Activated T-cell treated with anti-CD3 and anti-CD28 coated beads, Interleukin-2, amount 50 U/mL, for 72 hours (primary cell): Measurements from ENCODE around the gene TDRD12. TPM values are rescaled to one million over a fixed set of nuclear protein-coding genes. Genes with fewer than 3 reads are reported as not detected.

Experiments used
- ATAC-seq, 2 donors: fragments of 150-1000 bp; cut with Tn5 transposase; replicated peaks in 1 of 2; 2 replicates each; pipeline ENCODE4 v1.10.0; 2021; ENCODE audit warnings: moderate library complexity in 2 of 2, mild to moderate bottlenecking in 1 of 2
- DNase-seq, 2 donors: peaks; one replicate each; pipeline ENCODE4 v3.0.0; 2021 to 2022; ENCODE audit warnings: mixed read lengths in 1 of 2
- H3K27ac Mint-ChIP-seq: one replicate; pipeline ENCODE4 v1.8.0; 2022; ENCODE audit warnings: mild to moderate bottlenecking, moderate library complexity, mixed read lengths
- H3K27me3 Mint-ChIP-seq: one replicate; pipeline ENCODE4 v1.8.0; 2022; ENCODE audit warnings: low read depth, mixed read lengths
- H3K36me3 Mint-ChIP-seq, 2 donors: one replicate each; pipeline ENCODE4 v1.8.0; 2022; ENCODE audit warnings: mixed read lengths in 2 of 2, mild to moderate bottlenecking in 1 of 2; ENCODE audit not compliant: insufficient read depth in 2 of 2
- H3K4me1 Mint-ChIP-seq: one replicate; pipeline ENCODE4 v1.8.0; 2022; ENCODE audit warnings: low read depth, mixed read lengths
- H3K4me3 Mint-ChIP-seq, 2 donors: one replicate each; pipeline ENCODE4 v1.8.0; 2022; ENCODE audit warnings: mild to moderate bottlenecking in 2 of 2, mixed read lengths in 2 of 2, moderate library complexity in 2 of 2
- H3K9me3 Mint-ChIP-seq, 2 donors: one replicate each; pipeline ENCODE4 v1.8.0; 2022; ENCODE audit warnings: mixed read lengths in 2 of 2
- total RNA-seq, 2 donors: library from RNA; stranded (reverse); gene quantifications; one replicate each; pipeline ENCODE4 v1.2.3, GENCODE V29; 2022

Gene TDRD12, protein sequence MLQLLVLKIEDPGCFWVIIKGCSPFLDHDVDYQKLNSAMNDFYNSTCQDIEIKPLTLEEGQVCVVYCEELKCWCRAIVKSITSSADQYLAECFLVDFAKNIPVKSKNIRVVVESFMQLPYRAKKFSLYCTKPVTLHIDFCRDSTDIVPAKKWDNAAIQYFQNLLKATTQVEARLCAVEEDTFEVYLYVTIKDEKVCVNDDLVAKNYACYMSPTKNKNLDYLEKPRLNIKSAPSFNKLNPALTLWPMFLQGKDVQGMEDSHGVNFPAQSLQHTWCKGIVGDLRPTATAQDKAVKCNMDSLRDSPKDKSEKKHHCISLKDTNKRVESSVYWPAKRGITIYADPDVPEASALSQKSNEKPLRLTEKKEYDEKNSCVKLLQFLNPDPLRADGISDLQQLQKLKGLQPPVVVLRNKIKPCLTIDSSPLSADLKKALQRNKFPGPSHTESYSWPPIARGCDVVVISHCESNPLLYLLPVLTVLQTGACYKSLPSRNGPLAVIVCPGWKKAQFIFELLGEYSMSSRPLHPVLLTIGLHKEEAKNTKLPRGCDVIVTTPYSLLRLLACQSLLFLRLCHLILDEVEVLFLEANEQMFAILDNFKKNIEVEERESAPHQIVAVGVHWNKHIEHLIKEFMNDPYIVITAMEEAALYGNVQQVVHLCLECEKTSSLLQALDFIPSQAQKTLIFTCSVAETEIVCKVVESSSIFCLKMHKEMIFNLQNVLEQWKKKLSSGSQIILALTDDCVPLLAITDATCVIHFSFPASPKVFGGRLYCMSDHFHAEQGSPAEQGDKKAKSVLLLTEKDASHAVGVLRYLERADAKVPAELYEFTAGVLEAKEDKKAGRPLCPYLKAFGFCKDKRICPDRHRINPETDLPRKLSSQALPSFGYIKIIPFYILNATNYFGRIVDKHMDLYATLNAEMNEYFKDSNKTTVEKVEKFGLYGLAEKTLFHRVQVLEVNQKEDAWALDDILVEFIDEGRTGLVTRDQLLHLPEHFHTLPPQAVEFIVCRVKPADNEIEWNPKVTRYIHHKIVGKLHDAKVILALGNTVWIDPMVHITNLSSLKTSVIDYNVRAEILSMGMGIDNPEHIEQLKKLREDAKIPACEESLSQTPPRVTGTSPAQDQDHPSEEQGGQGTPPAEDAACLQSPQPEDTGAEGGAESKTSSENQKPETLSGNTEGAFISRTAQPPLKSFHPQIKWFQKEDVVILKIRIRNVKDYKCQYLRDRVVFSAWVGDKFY (N-terminal part only)
- total RNA-seq, result 1 to 10 TPM in 1 of 2 donors, under 1 TPM in 1; 0.91 to 2.0 TPM

DNA sequence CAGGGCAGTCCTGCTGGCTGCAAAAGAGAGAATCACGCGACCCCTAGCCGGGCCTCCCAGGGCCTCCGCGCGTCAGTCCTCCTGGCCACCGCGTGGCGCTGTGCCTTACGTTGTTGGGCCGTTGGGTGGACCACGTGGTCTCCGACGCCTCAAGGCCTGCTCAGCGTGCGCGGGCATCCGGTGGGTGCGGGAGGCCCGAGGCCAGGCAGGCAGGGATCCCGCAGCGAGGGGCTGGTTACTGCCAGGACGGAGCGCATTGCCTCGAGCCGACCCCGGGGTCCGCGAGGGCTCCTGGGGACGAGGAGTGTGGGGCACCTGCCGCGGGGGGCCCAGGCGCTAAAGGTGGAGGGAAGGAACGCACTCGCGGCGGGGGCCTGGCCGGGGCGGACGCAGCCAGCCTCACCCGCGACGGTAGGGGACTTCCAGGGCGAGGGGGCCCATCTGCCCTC lies at the start of gene TDRD12:
TSS of gene TDRD12 (plus strand) at position 157 of the 449 bp plus-strand sequence. CDS start 306 bp downstream, outside the sequence.
- DNase-seq (no peak), ATAC-seq (peak in 1 of 2 donors; percentile 29)
- H3K27me3 Mint-ChIP-seq, result no peaks in the 10 kb centered on the region
- H3K4me3 Mint-ChIP-seq, result no peak within 1 kb of the TSS
- no peaks in the 10 kb centered on the region for H3K9me3 Mint-ChIP-seq
- H3K27ac Mint-ChIP-seq, result no peak within 1 kb of the TSS
- peaks cover 4% of the 10 kb centered on the region for H3K4me1 Mint-ChIP-seq
- peaks cover 0 to 10% of the 10 kb centered on the region in 2 donors for H3K36me3 Mint-ChIP-seq

DNA sequence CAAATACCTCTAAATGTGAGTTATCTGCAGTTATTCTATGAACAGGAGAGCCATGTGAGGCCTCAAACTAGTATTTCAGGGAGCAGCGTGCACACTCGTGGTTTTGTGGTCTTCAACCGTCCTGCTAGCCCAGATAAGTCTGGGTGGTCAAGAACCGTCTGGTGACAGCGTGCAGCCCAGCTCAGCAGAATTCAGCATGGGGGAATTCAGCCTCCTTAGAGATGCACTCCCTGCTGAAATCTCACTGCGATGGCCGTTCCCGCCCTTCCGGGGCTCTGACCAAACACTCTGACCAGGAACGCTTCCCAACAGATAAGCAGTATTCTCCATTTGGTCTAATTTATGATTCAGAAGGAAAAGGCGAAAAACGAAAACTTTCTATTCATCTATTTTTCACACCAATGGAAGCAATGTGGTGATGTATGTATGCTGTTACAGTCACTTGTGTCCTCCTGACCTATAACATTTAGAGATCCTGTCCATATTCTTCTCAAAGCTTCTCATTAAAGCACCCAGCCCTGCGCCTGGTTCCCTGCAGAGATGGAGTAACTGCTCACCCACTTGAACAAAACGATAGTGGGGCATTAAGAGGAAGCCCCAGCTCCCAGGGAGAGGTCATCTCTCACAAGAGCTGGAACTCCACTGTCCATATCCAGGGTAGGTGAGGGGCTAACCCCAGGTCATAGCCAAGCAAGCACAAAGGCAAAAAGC lies 47.5 kb upstream of the TDRD12 start:
- no peak for DNase-seq
- Mint-ChIP-seq H3K36me3 (peaks cover 3 to 6% of the 10 kb centered on the region in 2 donors), H3K27ac (no peak overlapping the region), H3K4me3 (no peak overlapping the region), H3K9me3 (no peaks in the 10 kb centered on the region), H3K27me3 (peaks cover 2% of the 10 kb centered on the region), H3K4me1 (peaks cover 49% of the 10 kb centered on the region)
- no peak for ATAC-seq

DNA sequence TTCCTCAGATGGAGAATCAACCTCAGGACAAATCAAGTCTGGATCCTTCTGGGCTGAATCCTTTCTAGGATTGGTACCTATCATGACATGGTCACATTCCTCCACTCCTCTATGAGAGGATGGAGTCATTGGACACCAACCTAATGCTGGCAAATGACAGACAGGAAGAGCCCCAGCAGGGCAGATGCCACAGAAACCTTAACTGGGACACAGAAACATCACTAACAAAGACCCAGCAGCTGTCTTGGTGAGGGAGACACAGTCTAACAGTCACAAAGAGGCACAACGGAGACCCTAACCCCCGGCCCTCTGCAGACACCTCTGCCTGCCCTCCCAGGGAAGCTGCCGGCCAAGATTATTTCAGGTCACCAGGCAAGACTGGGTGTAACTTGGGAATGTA lies 46.7 kb upstream of the TDRD12 start:
- peaks cover 56% of the 10 kb centered on the region for H3K4me1 Mint-ChIP-seq
- DNase-seq (no peak), ATAC-seq (no peak)
- peaks cover 10% of the 10 kb centered on the region for H3K27me3 Mint-ChIP-seq
- no peaks in the 10 kb centered on the region for H3K9me3 Mint-ChIP-seq
- H3K36me3 Mint-ChIP-seq, result peaks cover 2 to 6% of the 10 kb centered on the region in 2 donors
- H3K27ac Mint-ChIP-seq, result no peak overlapping the region
- peak overlapping the region; percentile 2 to 95 for H3K4me3 Mint-ChIP-seq

DNA sequence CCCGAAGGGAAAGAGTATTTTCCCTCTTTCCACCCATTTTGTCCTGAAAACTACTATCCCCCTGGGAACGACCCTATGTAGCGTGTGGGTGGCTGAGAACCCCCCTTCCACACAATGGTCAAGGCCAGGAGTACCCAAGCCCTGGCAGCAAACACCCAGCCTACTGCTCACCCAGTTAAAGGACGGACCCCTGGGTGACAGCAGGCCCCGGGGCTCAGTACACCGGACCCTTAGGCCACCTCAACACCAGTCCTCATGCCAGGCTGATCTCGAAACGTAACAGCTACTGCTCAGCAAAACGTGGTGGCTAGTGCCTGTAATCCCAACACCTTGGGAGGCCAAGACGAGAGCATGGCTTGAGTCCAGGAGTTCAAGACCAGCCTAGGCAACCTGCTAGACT lies 46.0 kb upstream of the TDRD12 start:
- Mint-ChIP-seq H3K27ac (no peak overlapping the region), H3K27me3 (peaks cover 14% of the 10 kb centered on the region), H3K4me3 (peak overlapping the region; percentile 0 to 95), H3K36me3 (peaks cover 2 to 6% of the 10 kb centered on the region in 2 donors), H3K9me3 (no peaks in the 10 kb centered on the region), H3K4me1 (peaks cover 54% of the 10 kb centered on the region)
- DNase-seq (no peak), ATAC-seq (no peak)

DNA sequence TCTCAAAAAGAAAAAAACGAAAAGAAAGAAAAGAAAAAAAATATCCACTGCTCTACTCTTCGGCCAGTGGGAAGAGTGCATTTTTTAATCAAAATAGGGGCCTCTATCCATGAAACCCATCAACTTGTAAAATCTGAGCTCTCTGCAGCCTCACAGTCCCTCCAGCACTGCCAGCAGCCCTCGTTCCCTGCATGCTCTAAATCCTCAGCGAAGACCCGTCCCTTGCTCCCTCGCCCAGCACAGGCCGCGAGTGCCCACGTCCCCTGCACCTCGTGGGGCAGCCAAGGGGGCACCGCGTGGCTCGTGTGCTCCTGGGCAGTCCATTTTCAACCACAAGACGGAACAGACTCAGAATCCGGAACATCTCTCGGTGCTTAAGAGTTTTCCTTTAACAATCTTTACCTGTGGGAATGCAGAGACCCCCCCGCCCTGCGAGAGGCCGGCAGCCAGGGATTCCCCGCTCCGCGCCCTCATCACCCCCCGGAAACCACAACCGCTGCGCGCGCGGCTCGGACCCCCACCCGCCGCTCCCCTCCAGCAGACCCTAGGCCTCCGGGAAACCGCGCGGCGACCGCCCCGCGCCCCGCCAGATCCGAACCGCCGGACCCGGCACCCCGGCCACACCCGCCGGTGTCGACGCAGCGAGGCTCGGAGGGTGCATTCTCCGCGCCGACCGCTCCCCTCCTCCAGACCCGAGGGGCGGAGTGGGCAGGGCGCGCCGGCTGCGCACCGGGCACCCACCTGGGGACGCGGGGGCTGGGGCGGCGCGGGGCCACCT lies 45.2 kb upstream of the TDRD12 start:
- peaks cover 47% of the 10 kb centered on the region for H3K4me1 Mint-ChIP-seq

DNA sequence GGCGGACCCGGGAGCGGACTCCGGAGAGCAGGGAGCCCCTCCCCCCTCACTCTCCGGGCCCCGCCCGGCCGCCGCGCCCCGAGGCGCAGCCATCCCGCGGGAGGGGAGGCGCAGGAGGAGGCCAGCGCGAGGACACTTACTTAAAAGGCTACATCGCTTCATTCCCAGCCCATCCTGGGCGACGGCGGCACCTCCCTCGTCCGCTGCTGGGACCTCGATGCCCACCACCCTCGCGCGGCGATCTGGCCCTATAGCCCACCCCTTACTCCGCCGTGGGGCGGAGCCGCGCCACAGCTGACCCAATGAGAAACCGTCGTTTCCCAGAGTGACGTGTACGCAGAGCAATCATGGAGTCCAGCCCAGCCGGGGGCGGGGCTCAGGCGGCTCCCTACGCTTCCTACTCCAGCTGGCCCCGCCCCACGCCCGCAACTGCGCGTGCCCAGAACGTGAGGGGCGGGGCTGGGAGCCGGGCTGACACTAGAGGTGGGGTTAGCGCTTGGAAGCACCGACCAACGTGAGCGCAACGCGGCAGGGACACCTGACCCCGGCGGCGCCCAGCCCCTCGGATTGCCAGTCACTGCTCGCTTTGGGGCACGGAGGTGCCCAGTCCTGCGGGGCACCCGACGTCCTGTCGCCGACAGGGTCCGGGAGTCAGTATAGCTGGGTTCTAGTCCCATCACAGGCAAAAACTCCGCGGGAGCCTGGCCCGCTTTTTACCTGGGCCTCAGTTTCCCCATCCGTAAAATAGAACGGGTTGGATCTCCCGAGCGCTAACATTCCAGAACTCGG lies 44.4 kb upstream of the TDRD12 start, which contains the start of gene ANKRD27:
TSS of gene ANKRD27 (minus strand) at position 250 of the 789 bp plus-strand sequence. CDS start 16,165 bp downstream, outside the sequence.
- H3K4me1 Mint-ChIP-seq, result peaks cover 39% of the 10 kb centered on the region
- ATAC-seq, result peak; percentile 95 to 97

More for the DNA sequence above, 45.2 kb upstream of the TDRD12 start:
- ATAC-seq (no peak), DNase-seq (no peak)
- Mint-ChIP-seq H3K9me3 (no peaks in the 10 kb centered on the region), H3K36me3 (peaks cover 2 to 6% of the 10 kb centered on the region in 2 donors), H3K4me3 (peak overlapping the region; percentile 95 to 96), H3K27ac (peak overlapping the region; percentile 3), H3K27me3 (peaks cover 14% of the 10 kb centered on the region)

DNA sequence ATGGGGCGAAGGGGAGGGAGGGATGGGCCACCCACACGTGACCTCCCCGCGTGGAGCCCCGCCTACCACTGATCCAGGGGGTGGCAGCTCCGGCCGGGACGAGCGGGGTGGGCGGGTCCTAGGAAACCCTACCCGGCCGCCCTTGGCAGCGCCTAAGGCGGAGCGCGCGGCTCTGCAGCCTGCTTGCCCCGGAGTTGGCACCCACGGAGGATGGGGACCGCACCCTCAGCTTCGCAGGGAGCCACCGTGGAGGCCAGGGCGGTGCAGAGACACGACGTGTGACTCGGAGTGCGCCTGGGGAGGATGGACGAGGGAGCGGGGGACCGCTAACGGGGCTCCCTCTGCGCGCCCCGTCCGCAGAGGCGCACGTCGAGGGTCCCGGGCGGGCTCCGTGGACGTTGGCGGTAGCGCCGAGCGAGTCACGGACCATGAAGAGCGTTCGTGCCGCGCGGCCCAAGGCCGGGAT lies 43.8 kb upstream of the TDRD12 start, which contains the start of gene RGS9BP:
TSS of gene RGS9BP (plus strand) at position 129 of the 466 bp plus-strand sequence. CDS start 416 bp downstream, outside the sequence.
- peak within 1 kb of the TSS; percentile 89 to 90 for H3K4me3 Mint-ChIP-seq
- peak; percentile 42 to 47 for ATAC-seq
- H3K27ac Mint-ChIP-seq, result peak within 1 kb of the TSS; percentile 41
- H3K27me3 Mint-ChIP-seq, result peaks cover 14% of the 10 kb centered on the region
- no peaks in the 10 kb centered on the region for H3K9me3 Mint-ChIP-seq
- peaks cover 37% of the 10 kb centered on the region for H3K4me1 Mint-ChIP-seq
- peaks cover 2 to 6% of the 10 kb centered on the region in 2 donors for H3K36me3 Mint-ChIP-seq
- DNase-seq, result peak; percentile 59 to 66

More for the DNA sequence above, 44.4 kb upstream of the TDRD12 start, which contains the start of gene ANKRD27:
- H3K36me3 Mint-ChIP-seq, result peaks cover 2 to 6% of the 10 kb centered on the region in 2 donors
- peak within 1 kb of the TSS; percentile 41 for H3K27ac Mint-ChIP-seq
- peak within 1 kb of the TSS; percentile 95 to 96 for H3K4me3 Mint-ChIP-seq
- no peaks in the 10 kb centered on the region for H3K9me3 Mint-ChIP-seq
- DNase-seq, result peak; percentile 98 to 99
- H3K27me3 Mint-ChIP-seq, result peaks cover 14% of the 10 kb centered on the region

DNA sequence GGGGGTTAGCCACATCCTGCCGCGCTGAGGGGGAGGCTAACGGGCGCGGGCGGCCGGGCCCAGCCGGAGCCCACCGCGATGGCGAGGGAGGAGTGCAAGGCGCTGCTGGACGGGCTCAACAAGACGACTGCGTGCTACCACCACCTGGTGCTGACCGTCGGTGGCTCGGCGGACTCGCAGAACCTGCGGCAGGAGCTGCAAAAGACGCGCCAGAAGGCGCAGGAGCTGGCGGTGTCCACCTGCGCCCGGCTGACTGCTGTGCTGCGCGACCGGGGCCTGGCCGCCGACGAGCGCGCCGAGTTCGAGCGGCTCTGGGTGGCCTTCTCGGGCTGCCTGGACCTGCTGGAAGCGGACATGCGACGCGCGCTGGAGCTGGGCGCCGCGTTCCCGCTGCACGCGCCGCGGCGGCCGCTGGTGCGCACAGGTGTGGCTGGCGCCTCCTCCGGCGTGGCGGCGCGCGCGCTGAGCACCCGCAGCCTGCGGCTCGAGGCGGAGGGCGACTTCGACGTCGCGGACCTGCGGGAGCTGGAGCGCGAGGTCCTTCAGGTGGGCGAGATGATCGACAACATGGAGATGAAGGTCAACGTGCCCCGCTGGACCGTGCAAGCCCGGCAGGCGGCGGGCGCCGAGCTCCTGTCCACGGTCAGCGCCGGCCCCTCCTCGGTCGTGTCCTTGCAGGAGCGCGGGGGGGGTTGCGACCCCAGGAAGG lies 43.2 kb upstream of the TDRD12 start:
- H3K9me3 Mint-ChIP-seq, result no peaks in the 10 kb centered on the region
- peaks cover 2 to 6% of the 10 kb centered on the region in 2 donors for H3K36me3 Mint-ChIP-seq
- no peak overlapping the region for H3K27ac Mint-ChIP-seq
- peak in 1 of 2 donors; percentile 1 for ATAC-seq
- peaks cover 14% of the 10 kb centered on the region for H3K27me3 Mint-ChIP-seq
- DNase-seq, result peak; percentile 25 to 29
- peak overlapping the region; percentile 89 to 90 for H3K4me3 Mint-ChIP-seq
- H3K4me1 Mint-ChIP-seq, result peaks cover 37% of the 10 kb centered on the region

DNA sequence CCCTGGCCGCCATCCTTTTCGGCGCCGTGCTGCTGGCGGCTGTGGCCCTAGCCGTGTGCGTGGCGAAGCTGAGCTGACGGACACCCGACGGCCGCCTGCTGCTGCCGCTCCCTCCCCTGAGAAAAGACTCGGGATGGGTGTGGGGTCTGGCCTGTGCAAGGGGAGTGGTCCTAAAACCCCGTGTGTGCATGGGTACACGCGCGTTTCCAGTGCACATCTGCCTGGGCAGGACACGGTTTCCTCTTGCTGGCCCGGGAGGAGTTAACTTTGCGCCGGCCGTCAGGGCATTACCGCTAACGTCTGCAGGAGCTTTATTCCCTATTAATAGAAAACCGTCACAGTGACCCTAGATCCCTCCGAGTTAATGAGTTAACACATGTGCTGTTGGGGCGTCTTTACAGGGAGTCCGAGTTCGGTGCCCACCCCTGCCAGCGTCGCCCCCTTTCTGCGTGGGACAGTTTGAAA lies 42.6 kb upstream of the TDRD12 start:
- Mint-ChIP-seq H3K9me3 (no peaks in the 10 kb centered on the region), H3K27me3 (peaks cover 14% of the 10 kb centered on the region), H3K27ac (no peak overlapping the region), H3K4me3 (peak overlapping the region; percentile 44 to 56), H3K36me3 (peaks cover 2 to 6% of the 10 kb centered on the region in 2 donors), H3K4me1 (peaks cover 31% of the 10 kb centered on the region)
- ATAC-seq, result no peak
- DNase-seq, result no peak

DNA sequence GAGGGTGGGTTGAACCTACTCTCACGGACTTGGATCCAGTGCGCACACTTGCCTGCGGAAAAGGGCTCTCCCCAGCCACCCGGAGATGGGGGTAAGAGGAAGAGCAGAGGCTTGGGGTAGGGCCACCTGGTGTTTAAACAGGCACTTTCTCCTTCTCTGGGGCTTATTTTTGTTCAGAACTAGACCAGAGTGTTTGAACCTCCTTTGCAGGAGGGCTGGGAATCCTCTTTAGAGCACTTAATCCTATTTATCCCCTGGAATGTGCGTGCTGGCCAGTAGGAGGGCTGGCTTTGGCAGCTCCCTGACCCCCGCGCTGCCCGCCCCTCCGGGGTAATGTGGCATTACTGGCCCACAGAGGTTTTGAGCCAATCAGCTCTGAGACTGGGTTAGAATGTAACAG lies 41.9 kb upstream of the TDRD12 start:
- DNase-seq, result no peak
- Mint-ChIP-seq H3K36me3 (peaks cover 2 to 6% of the 10 kb centered on the region in 2 donors), H3K4me3 (peak overlapping the region; percentile 44 to 56), H3K27ac (no peak overlapping the region), H3K9me3 (no peaks in the 10 kb centered on the region), H3K4me1 (peaks cover 24% of the 10 kb centered on the region), H3K27me3 (peaks cover 14% of the 10 kb centered on the region)
- ATAC-seq, result no peak
